GM12878 (cell line): Measurements from ENCODE around the gene MYO19. TPM values are rescaled to one million over a fixed set of nuclear protein-coding genes. Genes with fewer than 3 reads are reported as not detected.

Experiments
- CBX3 ChIP-seq: fragments of 200-600 bp; sonication (generic); IDR thresholded peaks from 2 replicates; pipeline ENCODE4 v1.6.1; 2016; ENCODE audit warnings: low read depth, borderline replicate concordance
- CEBPZ ChIP-seq: fragments of 150-350 bp; IDR thresholded peaks from 2 replicates; pipeline ENCODE4 v1.6.1; 2016; ENCODE audit warnings: low read depth, low read length
- CTCF ChIP-seq, 3 experiments: IDR thresholded peaks in 2 of 3; conservative IDR thresholded peaks in 1 of 3; 2 replicates each; pipeline ENCODE4 v1.5.1; 2011; ENCODE audit warnings: low read depth in 3 of 3, low read length in 3 of 3, mild to moderate bottlenecking in 3 of 3, control low read depth in 2 of 3, moderate library complexity in 2 of 3, inconsistent platforms in 1 of 3, mixed read lengths in 1 of 3; ENCODE audit not compliant: control insufficient read depth in 2 of 3, insufficient read depth in 1 of 3; ENCODE audit errors: extremely low read depth in 1 of 3
- polyA plus RNA-seq, 11 experiments: library from polyadenylated mRNA; depleted of rRNA in 4 of 11; unstranded in 6 of 11; stranded (reverse) in 5 of 11; fragments of >200 nt; fragmentation: Nextera tagmentation in 4 of 11; fragmentation: Illumina TruSeq in 1 of 11; extraction: Ambion mirVana in 4 of 11; extraction: Trizol in 1 of 11; gene quantifications; 1 replicate in 1 of 11; 2 replicates in 10 of 11; pipeline versions ENCODE4 v1.2.1 to v1.2.3, GENCODE V29; 2011 to 2016; ENCODE audit warnings: inconsistent platforms in 2 of 11, missing spikeins in 2 of 11, low read depth in 1 of 11
- total RNA-seq, 4 experiments: library from RNA; depleted of rRNA in 3 of 4; stranded (reverse); fragments of >200 nt in 3 of 4; fragmentation: Illumina TruSeq in 1 of 4; extraction: Trizol in 1 of 4; gene quantifications; 2 replicates each; pipeline versions ENCODE4 v1.2.1 to v1.2.3, GENCODE V29; 2013 to 2021
- TF ChIP-seq, protein P1 (sequence below): fragments of 450-650 bp; IDR thresholded peaks from 2 replicates; pipeline ENCODE4 v1.6.1; 2018; ENCODE audit warnings: mild to moderate bottlenecking, low read depth, moderate library complexity; ENCODE audit not compliant: partially characterized antibody

Gene MYO19
- total and polyA plus RNA-seq, 10 of the 15 experiments (the other 5 are each of a cell fraction or from before 2014, with no cell fraction given): 11.4 to 103 (median 67.1) TPM

- no peak for TF ChIP-seq CEBPZ
- TF ChIP-seq, protein P1, sequence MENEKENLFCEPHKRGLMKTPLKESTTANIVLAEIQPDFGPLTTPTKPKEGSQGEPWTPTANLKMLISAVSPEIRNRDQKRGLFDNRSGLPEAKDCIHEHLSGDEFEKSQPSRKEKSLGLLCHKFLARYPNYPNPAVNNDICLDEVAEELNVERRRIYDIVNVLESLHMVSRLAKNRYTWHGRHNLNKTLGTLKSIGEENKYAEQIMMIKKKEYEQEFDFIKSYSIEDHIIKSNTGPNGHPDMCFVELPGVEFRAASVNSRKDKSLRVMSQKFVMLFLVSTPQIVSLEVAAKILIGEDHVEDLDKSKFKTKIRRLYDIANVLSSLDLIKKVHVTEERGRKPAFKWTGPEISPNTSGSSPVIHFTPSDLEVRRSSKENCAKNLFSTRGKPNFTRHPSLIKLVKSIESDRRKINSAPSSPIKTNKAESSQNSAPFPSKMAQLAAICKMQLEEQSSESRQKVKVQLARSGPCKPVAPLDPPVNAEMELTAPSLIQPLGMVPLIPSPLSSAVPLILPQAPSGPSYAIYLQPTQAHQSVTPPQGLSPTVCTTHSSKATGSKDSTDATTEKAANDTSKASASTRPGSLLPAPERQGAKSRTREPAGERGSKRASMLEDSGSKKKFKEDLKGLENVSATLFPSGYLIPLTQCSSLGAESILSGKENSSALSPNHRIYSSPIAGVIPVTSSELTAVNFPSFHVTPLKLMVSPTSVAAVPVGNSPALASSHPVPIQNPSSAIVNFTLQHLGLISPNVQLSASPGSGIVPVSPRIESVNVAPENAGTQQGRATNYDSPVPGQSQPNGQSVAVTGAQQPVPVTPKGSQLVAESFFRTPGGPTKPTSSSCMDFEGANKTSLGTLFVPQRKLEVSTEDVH: no peak
- no peak for TF ChIP-seq CBX3
- TF ChIP-seq CTCF (IDR thresholded peaks at IDR 0.05 in 2 of 3, conservative IDR thresholded peaks at IDR 0.05 in 1 of 3; ENCODE audit: control insufficient read depth in 2 of 3, extremely low read depth in 1 of 3, insufficient read depth in 1 of 3, low read depth in 3 of 3, low read length in 3 of 3): no peak
Observed at GRCh38 chr17:36506831-36507230, 27.8 kb downstream of the MYO19 start (continued).
